ENCODE measurements around the gene IP6K1. TPM values are rescaled to one million over a fixed set of nuclear protein-coding genes. Genes with fewer than 3 reads are reported as not detected.
A peak's percentile ranks its signal among the peaks of the same experiment; 100 is the strongest.
"Not testable (repeated sequence)": the region's sequence is repeated elsewhere in the genome, so short reads cannot be mapped to it uniquely, and the experiment has no call there.

IP6K1 gene
- total RNA-seq, 1 experiment from 2014 or later = 32.2 TPM

DNA sequence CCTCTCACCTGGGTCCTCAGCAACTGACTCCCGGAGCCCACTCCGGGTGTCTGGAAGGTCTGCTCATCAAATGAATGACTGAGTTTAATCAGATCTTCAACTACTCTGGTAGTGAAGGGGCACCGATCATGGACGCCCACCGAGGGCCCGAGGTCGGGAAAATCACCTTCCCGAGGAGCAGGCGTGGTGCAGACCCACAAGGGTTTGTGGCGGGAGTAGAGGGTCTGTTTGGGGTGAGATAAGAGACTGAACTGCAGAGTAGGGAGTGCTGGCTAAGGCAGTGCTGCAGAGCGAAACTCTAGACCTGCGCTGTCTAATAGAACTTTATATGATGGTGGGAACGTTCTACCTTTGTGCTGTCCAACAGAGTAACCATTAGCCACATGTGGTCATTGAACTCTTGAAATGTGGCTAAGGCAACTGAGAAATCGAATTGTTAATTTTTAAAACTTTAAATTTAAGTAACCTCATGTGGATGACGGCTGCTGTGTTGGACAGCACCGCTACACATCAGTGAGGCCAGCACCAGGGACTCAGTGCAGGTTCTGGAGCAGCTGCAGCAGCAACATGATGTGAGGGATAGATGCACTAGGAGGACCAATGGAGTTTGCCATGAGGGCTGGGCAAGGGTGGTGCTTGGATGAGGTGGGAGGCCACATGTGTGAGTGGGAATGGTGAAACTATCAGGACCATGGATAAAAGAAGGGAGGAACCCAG, 96.3 kb downstream of the IP6K1 start:
- H3K36me3 Mint-ChIP-seq; DNase-seq (ENCODE audit: low spot score); H3K27me3 Mint-ChIP-seq (ENCODE audit: low read depth); H3K9me3 Mint-ChIP-seq; POLR2A ChIA-PET; ATAC-seq: not testable (repeated sequence)
- peaks cover 21% of the 10 kb centered on the region for H3K4me1 Mint-ChIP-seq
- H3K27ac Mint-ChIP-seq = peak overlapping the region; percentile 65
- peak overlapping the region; percentile 98 for H3K4me3 Mint-ChIP-seq
- CTCF ChIA-PET = interaction anchor here (0.6 to 1.0 kb wide), 2 partner anchors 123 to 178 kb away, joined by 3 read pairs; no protein-coding TSS in a partner anchor

DNA sequence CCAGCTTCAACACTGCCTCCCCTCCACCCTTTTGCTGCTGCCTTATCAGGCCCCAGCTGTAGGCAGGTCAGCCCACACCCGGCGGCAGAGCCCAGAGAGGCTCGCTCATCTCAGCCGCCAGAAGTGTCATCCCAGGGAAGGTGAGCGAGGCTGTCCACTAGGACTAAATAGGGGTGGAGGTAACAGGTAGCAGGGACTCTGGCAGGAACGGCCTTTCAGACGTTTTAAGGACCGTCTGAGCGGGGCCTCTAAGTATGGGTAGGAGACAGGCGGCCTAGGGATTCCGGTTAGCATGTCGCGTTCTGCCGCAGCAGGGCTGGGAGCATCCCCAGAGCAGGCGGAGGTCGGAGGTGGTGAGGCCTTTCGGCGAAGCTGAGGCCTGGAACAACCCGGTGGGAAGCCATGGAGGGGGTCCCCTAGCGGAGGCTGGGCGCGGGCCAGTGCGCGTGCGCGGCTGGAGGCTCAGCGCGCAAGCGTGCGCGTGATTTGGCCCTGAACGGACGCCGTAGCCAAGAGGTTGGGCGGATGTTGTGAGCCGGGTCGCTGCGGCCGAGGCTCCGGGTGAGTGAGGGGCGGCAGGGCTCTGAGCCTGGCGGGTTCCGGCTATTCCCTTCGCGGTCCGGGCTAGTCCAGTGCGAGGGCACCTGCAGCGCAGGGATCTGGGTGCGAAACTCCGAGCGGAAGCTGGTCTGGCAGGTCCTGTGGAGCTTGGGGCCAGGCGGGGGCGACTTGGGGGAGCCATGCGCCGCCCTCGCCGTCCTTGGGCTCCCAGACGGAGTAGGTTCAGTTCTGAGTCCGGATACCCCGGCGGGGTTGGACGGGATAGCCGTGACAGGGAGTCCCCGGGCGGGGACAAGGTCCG, 97.1 kb downstream of the IP6K1 start, which contains the start of the genes MST1 and RNF123:
Gene MST1 (minus strand): TSS at position 429 of the 862 bp plus-strand sequence. CDS start 783 bp downstream, outside the sequence.
Gene RNF123 (plus strand): TSS at position 512 of the 862 bp plus-strand sequence. CDS start 1,609 bp downstream, outside the sequence.
- no peaks in the 10 kb centered on the region for H3K9me3 Mint-ChIP-seq
- H3K4me3 Mint-ChIP-seq = peak within 1 kb of the TSS; percentile 98
- H3K27ac Mint-ChIP-seq = peak within 1 kb of the TSS; percentile 84
- H3K36me3 Mint-ChIP-seq = peaks cover 4% of the 10 kb centered on the region
- H3K27me3 Mint-ChIP-seq (ENCODE audit: low read depth) = no peaks in the 10 kb centered on the region
- peaks cover 21% of the 10 kb centered on the region for H3K4me1 Mint-ChIP-seq
- CTCF ChIA-PET = interaction anchor here (0.6 to 1.0 kb wide), 3 partner anchors 12 to 178 kb away, joined by 3 read pairs; no protein-coding TSS in a partner anchor
- DNase-seq (ENCODE audit: low spot score) (peak; percentile 95), ATAC-seq (peak; percentile 28)
- POLR2A ChIA-PET = no interaction called here
- TF ChIP-seq, protein P1, sequence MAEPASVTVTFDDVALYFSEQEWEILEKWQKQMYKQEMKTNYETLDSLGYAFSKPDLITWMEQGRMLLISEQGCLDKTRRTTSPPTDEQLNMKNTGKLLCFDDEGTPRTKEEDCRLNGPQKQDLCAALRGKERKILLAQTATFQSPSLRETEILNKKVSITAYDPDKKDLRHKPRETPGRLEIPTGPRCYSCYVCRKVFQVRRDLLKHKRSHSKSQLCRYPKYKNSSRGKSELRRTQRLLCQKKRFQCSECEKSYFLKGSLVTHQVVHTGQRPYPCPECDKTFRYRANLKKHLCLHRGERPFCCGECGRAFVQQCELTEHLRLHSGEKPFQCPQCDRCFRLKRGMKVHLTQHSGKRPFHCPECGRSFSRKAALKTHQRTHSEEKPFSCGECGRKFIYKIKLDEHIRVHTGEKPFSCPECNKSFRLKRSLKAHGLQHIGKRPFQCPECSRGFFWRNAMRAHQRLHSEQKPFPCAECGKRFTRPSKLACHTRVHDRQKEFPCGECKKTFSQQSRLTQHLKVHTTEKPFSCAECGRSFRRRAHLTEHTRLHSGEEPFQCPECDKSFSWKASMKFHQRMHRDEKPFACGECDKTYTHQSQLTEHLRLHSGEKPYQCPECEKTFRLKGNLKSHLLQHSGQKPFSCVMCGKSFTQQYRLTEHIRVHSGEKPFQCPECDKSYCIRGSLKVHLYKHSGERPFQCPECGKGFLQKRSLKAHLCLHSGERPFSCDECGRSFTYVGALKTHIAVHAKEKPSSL (CRISPR knock-in tag; conservative IDR thresholded peaks at IDR 0.05) = no peak
- TF ChIP-seq PRRX2 (CRISPR knock-in tag; IDR thresholded peaks at IDR 0.05) (no peak), MYBL2 (CRISPR knock-in tag; IDR thresholded peaks at IDR 0.05) (peak; percentile 89), ZBTB21 (CRISPR knock-in tag; IDR thresholded peaks at IDR 0.05; ENCODE audit: borderline replicate concordance) (peak; percentile 62; the same call in 1 of the 2 replicates), NFE2L1 (CRISPR knock-in tag; IDR thresholded peaks at IDR 0.05) (peak; percentile 75; the same call in 1 of the 2 replicates), ESRRA (CRISPR knock-in tag; IDR thresholded peaks at IDR 0.05; ENCODE audit: borderline replicate concordance) (peak; percentile 28; the same call in 1 of the 2 replicates), CREM (CRISPR knock-in tag; IDR thresholded peaks at IDR 0.05) (peak; percentile 55; the same call in 1 of the 2 replicates), RELA (CRISPR knock-in tag; IDR thresholded peaks at IDR 0.05; ENCODE audit: borderline replicate concordance) (no peak), NR2C2 (CRISPR knock-in tag; IDR thresholded peaks at IDR 0.05) (peak; percentile 51), SP1 (CRISPR knock-in tag; conservative IDR thresholded peaks at IDR 0.05) (peak; percentile 88), FOXK1 (CRISPR knock-in tag; IDR thresholded peaks at IDR 0.05) (peak; percentile 99), ZNF138 (CRISPR knock-in tag; conservative IDR thresholded peaks at IDR 0.05) (no peak), GTF2I (CRISPR knock-in tag; conservative IDR thresholded peaks at IDR 0.05) (peak; percentile 42; the same call in 1 of the 2 replicates), ETV6 (CRISPR knock-in tag; IDR thresholded peaks at IDR 0.05) (peak; percentile 92), CBFB (CRISPR knock-in tag; IDR thresholded peaks at IDR 0.05; ENCODE audit: low read depth) (peak; percentile 95; the same call in 1 of the 2 replicates), ELF4 (CRISPR knock-in tag; IDR thresholded peaks at IDR 0.05; ENCODE audit: low read depth) (no peak), FOXP1 (CRISPR knock-in tag; IDR thresholded peaks at IDR 0.05; ENCODE audit: borderline replicate concordance) (peak; percentile 94), ZNF416 (CRISPR knock-in tag; IDR thresholded peaks at IDR 0.05) (peak; percentile 41; the same call in 1 of the 2 replicates), ZNF671 (CRISPR knock-in tag; IDR thresholded peaks at IDR 0.05) (no peak)
- TF ChIP-seq, protein P2, sequence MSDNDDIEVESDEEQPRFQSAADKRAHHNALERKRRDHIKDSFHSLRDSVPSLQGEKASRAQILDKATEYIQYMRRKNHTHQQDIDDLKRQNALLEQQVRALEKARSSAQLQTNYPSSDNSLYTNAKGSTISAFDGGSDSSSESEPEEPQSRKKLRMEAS (CRISPR knock-in tag; IDR thresholded peaks at IDR 0.05) = peak; percentile 74; the same call in 1 of the 2 replicates
- TF ChIP-seq, protein P3, sequence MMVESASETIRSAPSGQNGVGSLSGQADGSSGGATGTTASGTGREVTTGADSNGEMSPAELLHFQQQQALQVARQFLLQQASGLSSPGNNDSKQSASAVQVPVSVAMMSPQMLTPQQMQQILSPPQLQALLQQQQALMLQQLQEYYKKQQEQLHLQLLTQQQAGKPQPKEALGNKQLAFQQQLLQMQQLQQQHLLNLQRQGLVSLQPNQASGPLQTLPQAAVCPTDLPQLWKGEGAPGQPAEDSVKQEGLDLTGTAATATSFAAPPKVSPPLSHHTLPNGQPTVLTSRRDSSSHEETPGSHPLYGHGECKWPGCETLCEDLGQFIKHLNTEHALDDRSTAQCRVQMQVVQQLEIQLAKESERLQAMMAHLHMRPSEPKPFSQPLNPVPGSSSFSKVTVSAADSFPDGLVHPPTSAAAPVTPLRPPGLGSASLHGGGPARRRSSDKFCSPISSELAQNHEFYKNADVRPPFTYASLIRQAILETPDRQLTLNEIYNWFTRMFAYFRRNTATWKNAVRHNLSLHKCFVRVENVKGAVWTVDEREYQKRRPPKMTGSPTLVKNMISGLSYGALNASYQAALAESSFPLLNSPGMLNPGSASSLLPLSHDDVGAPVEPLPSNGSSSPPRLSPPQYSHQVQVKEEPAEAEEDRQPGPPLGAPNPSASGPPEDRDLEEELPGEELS (CRISPR knock-in tag; IDR thresholded peaks at IDR 0.05) = peak; percentile 79
- TF ChIP-seq, protein P4, sequence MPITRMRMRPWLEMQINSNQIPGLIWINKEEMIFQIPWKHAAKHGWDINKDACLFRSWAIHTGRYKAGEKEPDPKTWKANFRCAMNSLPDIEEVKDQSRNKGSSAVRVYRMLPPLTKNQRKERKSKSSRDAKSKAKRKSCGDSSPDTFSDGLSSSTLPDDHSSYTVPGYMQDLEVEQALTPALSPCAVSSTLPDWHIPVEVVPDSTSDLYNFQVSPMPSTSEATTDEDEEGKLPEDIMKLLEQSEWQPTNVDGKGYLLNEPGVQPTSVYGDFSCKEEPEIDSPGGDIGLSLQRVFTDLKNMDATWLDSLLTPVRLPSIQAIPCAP (CRISPR knock-in tag; IDR thresholded peaks at IDR 0.05) = 0 out of 2 replicates have a peak, but pooled peaks have one; percentile 24
- TF ChIP-seq, protein P5, sequence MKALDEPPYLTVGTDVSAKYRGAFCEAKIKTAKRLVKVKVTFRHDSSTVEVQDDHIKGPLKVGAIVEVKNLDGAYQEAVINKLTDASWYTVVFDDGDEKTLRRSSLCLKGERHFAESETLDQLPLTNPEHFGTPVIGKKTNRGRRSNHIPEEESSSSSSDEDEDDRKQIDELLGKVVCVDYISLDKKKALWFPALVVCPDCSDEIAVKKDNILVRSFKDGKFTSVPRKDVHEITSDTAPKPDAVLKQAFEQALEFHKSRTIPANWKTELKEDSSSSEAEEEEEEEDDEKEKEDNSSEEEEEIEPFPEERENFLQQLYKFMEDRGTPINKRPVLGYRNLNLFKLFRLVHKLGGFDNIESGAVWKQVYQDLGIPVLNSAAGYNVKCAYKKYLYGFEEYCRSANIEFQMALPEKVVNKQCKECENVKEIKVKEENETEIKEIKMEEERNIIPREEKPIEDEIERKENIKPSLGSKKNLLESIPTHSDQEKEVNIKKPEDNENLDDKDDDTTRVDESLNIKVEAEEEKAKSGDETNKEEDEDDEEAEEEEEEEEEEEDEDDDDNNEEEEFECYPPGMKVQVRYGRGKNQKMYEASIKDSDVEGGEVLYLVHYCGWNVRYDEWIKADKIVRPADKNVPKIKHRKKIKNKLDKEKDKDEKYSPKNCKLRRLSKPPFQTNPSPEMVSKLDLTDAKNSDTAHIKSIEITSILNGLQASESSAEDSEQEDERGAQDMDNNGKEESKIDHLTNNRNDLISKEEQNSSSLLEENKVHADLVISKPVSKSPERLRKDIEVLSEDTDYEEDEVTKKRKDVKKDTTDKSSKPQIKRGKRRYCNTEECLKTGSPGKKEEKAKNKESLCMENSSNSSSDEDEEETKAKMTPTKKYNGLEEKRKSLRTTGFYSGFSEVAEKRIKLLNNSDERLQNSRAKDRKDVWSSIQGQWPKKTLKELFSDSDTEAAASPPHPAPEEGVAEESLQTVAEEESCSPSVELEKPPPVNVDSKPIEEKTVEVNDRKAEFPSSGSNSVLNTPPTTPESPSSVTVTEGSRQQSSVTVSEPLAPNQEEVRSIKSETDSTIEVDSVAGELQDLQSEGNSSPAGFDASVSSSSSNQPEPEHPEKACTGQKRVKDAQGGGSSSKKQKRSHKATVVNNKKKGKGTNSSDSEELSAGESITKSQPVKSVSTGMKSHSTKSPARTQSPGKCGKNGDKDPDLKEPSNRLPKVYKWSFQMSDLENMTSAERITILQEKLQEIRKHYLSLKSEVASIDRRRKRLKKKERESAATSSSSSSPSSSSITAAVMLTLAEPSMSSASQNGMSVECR (CRISPR knock-in tag; IDR thresholded peaks at IDR 0.05; ENCODE audit: borderline replicate concordance) = peak; percentile 84; the same call in 1 of the 2 replicates
